Activated T-helper 1 cell treated with Interleukin-2 at 50 U/mL for 16 hours (primary cell): ENCODE data around the gene SIRT4.

Source experiments
- DNase-seq: peaks from one replicate; pipeline ENCODE4 v3.0.0-alpha.2; 2020; ENCODE audit warnings: low read depth

The SIRT4 gene

GRCh38 chr12:120301962-120302815 is at the start of gene SIRT4:
TSS of gene SIRT4 (plus strand) at chr12:120302321. CDS start at chr12:120303562, 1,241 bp downstream.
- DNase-seq = peak; percentile 74

GRCh38 chr12:120253313-120253712 is 48.8 kb upstream of the SIRT4 start:
- peak; percentile 26 for DNase-seq

- DNase-seq = no peak
Measured at GRCh38 chr12:120254809-120255208, 47.3 kb upstream of the SIRT4 start.

- DNase-seq = no peak
Measured at GRCh38 chr12:120257041-120257821, 44.9 kb upstream of the SIRT4 start.

- no peak for DNase-seq
Measured at GRCh38 chr12:120258323-120258896, 43.7 kb upstream of the SIRT4 start.

GRCh38 chr12:120259418-120260202 is 42.5 kb upstream of the SIRT4 start:
- no peak for DNase-seq

GRCh38 chr12:120260607-120261006 is 41.5 kb upstream of the SIRT4 start:
- DNase-seq = no peak

GRCh38 chr12:120261951-120262851 is 39.9 kb upstream of the SIRT4 start:
- no peak for DNase-seq

- DNase-seq = no peak
Measured at GRCh38 chr12:120262852-120263747, 39.0 kb upstream of the SIRT4 start.

- DNase-seq = no peak
Measured at GRCh38 chr12:120263748-120264085, 38.4 kb upstream of the SIRT4 start.

- DNase-seq = no peak
Measured at GRCh38 chr12:120264086-120264903, 37.8 kb upstream of the SIRT4 start.

- no peak for DNase-seq
Measured at GRCh38 chr12:120264904-120265472, 37.1 kb upstream of the SIRT4 start.

- peak; percentile 91 for DNase-seq
Measured at GRCh38 chr12:120265473-120266179, 36.5 kb upstream of the SIRT4 start, which contains the start of gene PXN. TSS of gene PXN (minus strand) at chr12:120265730. CDS start at chr12:120265629, 101 bp downstream.

- no peak for DNase-seq
Measured at GRCh38 chr12:120266180-120266870, 35.8 kb upstream of the SIRT4 start.

- DNase-seq = no peak
Measured at GRCh38 chr12:120267736-120268135, 34.4 kb upstream of the SIRT4 start.

GRCh38 chr12:120276734-120277133 is 25.4 kb upstream of the SIRT4 start:
- DNase-seq = no peak
